HepG2 (cell line): ENCODE data around the gene NOL12. TPM values are rescaled to one million over a fixed set of nuclear protein-coding genes. Genes with fewer than 3 reads are reported as not detected.
A peak's percentile ranks its signal among the peaks of the same experiment; 100 is the strongest.

Experiments
- ATM ChIP-seq: fragments of 450-650 bp; IDR thresholded peaks from 2 replicates; pipeline ENCODE4 v1.7.1; 2017; ENCODE audit warnings: mild to moderate bottlenecking, borderline replicate concordance
- CHD4 ChIP-seq: fragments of 200-600 bp; sonication (generic); IDR thresholded peaks from 2 replicates; pipeline ENCODE4 v1.7.0; 2017; ENCODE audit warnings: mild to moderate bottlenecking, low read length, borderline replicate concordance
- DPF2 ChIP-seq: sonication (generic); formaldehyde crosslinking; IDR thresholded peaks from 2 replicates; pipeline ENCODE4 v1.4.0; 2020; ENCODE audit warnings: mild to moderate bottlenecking, low read depth, missing genetic modification reagents, borderline replicate concordance
- IKZF1 ChIP-seq: fragments of 450-650 bp; IDR thresholded peaks from 2 replicates; pipeline ENCODE4 v1.7.1; 2016
- NFIC ChIP-seq: IDR thresholded peaks from 2 replicates; pipeline ENCODE4 v1.6.1; 2012; ENCODE audit warnings: mild to moderate bottlenecking, low read length, inconsistent platforms
- ZFP36L2 ChIP-seq: sonication (generic); formaldehyde crosslinking; IDR thresholded peaks from 2 replicates; pipeline ENCODE4 v1.4.0; 2020; ENCODE audit warnings: missing genetic modification reagents
- ZKSCAN1 ChIP-seq: fragments of 150-350 bp; IDR thresholded peaks from 2 replicates; pipeline ENCODE4 v1.6.1; 2014; ENCODE audit warnings: low read length
- ZNF460 ChIP-seq: sonication (generic); formaldehyde crosslinking; IDR thresholded peaks from 2 replicates; pipeline ENCODE4 v1.5.1; 2020; ENCODE audit warnings: missing genetic modification reagents, mild to moderate bottlenecking, borderline replicate concordance
- ZNF746 ChIP-seq: sonication (generic); formaldehyde crosslinking; IDR thresholded peaks from 2 replicates; pipeline ENCODE4 v1.8.0; 2022; ENCODE audit warnings: mild to moderate bottlenecking, missing genetic modification reagents
- polyA plus RNA-seq, 8 experiments: library from polyadenylated mRNA; depleted of rRNA in 3 of 8; stranded (reverse) in 7 of 8; unstranded in 1 of 8; fragments of >200 nt; fragmentation: Illumina TruSeq in 4 of 8; extraction: Trizol in 4 of 8; gene quantifications; 2 replicates each; pipeline versions ENCODE4 v1.2.1 to v1.2.3, GENCODE V29; 2011 to 2016; ENCODE audit warnings: low read depth in 4 of 8, missing spikeins in 1 of 8, mixed read lengths in 1 of 8; ENCODE audit not compliant: insufficient read depth in 1 of 8
- total RNA-seq, 5 experiments: library from RNA; depleted of rRNA; stranded (reverse); fragments of >200 nt; fragmentation: Illumina TruSeq; extraction: Trizol; gene quantifications; 2 replicates each; pipeline ENCODE4 v1.2.3, GENCODE V29; 2016; ENCODE audit warnings: low read depth in 1 of 5
- TF ChIP-seq, protein P1 (sequence below): sonication (generic); formaldehyde crosslinking; IDR thresholded peaks from 2 replicates; pipeline ENCODE4 v1.4.0; 2020; ENCODE audit warnings: missing genetic modification reagents
- TF ChIP-seq, protein P2 (sequence below): sonication (generic); formaldehyde crosslinking; IDR thresholded peaks from 2 replicates; pipeline ENCODE4 v1.8.0; 2022; ENCODE audit warnings: mild to moderate bottlenecking, missing genetic modification reagents; ENCODE audit not compliant: insufficient replicate concordance
- TF ChIP-seq, protein P3 (sequence below): sonication (generic); formaldehyde crosslinking; IDR thresholded peaks from one replicate; pipeline ENCODE4 v1.5.1; 2020; ENCODE audit warnings: mild to moderate bottlenecking, missing genetic modification reagents; ENCODE audit errors: not compliant biosample characterization

NOL12 gene
- total and polyA plus RNA-seq, 2 of the 13 experiments (the other 11 are each of a cell fraction or from before 2014, with no cell fraction given): 14.3 to 31.4 TPM

DNA sequence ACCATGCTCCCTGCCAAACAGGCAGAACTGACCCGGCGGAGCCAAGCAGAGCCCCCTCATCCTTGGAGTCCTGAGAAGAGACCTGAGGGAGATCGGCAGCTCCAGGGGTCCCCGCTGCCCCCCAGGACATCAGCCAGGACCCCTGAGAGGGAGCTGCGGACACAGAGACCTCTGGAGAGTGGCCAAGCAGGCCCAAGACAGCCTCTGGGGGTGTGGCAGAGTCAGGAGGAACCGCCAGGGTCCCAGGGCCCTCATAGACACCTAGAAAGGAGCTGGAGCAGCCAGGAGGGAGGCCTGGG is 48.2 kb downstream of the NOL12 start (continued):
- TF ChIP-seq IKZF1 (no peak), ZNF460 (no peak), NFIC (no peak), CHD4 (no peak), ZKSCAN1 (no peak), ZFP36L2 (CRISPR knock-in tag) (no peak), ATM (no peak), DPF2 (CRISPR knock-in tag) (0 out of 2 replicates have a peak, but pooled peaks have one; percentile 3), ZNF746 (CRISPR knock-in tag) (no peak)
- TF ChIP-seq, protein P1, sequence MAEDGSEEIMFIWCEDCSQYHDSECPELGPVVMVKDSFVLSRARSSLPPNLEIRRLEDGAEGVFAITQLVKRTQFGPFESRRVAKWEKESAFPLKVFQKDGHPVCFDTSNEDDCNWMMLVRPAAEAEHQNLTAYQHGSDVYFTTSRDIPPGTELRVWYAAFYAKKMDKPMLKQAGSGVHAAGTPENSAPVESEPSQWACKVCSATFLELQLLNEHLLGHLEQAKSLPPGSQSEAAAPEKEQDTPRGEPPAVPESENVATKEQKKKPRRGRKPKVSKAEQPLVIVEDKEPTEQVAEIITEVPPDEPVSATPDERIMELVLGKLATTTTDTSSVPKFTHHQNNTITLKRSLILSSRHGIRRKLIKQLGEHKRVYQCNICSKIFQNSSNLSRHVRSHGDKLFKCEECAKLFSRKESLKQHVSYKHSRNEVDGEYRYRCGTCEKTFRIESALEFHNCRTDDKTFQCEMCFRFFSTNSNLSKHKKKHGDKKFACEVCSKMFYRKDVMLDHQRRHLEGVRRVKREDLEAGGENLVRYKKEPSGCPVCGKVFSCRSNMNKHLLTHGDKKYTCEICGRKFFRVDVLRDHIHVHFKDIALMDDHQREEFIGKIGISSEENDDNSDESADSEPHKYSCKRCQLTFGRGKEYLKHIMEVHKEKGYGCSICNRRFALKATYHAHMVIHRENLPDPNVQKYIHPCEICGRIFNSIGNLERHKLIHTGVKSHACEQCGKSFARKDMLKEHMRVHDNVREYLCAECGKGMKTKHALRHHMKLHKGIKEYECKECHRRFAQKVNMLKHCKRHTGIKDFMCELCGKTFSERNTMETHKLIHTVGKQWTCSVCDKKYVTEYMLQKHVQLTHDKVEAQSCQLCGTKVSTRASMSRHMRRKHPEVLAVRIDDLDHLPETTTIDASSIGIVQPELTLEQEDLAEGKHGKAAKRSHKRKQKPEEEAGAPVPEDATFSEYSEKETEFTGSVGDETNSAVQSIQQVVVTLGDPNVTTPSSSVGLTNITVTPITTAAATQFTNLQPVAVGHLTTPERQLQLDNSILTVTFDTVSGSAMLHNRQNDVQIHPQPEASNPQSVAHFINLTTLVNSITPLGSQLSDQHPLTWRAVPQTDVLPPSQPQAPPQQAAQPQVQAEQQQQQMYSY (CRISPR knock-in tag): no peak
- TF ChIP-seq, protein P2, sequence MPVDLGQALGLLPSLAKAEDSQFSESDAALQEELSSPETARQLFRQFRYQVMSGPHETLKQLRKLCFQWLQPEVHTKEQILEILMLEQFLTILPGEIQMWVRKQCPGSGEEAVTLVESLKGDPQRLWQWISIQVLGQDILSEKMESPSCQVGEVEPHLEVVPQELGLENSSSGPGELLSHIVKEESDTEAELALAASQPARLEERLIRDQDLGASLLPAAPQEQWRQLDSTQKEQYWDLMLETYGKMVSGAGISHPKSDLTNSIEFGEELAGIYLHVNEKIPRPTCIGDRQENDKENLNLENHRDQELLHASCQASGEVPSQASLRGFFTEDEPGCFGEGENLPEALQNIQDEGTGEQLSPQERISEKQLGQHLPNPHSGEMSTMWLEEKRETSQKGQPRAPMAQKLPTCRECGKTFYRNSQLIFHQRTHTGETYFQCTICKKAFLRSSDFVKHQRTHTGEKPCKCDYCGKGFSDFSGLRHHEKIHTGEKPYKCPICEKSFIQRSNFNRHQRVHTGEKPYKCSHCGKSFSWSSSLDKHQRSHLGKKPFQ (CRISPR knock-in tag): no peak
- TF ChIP-seq, protein P3, sequence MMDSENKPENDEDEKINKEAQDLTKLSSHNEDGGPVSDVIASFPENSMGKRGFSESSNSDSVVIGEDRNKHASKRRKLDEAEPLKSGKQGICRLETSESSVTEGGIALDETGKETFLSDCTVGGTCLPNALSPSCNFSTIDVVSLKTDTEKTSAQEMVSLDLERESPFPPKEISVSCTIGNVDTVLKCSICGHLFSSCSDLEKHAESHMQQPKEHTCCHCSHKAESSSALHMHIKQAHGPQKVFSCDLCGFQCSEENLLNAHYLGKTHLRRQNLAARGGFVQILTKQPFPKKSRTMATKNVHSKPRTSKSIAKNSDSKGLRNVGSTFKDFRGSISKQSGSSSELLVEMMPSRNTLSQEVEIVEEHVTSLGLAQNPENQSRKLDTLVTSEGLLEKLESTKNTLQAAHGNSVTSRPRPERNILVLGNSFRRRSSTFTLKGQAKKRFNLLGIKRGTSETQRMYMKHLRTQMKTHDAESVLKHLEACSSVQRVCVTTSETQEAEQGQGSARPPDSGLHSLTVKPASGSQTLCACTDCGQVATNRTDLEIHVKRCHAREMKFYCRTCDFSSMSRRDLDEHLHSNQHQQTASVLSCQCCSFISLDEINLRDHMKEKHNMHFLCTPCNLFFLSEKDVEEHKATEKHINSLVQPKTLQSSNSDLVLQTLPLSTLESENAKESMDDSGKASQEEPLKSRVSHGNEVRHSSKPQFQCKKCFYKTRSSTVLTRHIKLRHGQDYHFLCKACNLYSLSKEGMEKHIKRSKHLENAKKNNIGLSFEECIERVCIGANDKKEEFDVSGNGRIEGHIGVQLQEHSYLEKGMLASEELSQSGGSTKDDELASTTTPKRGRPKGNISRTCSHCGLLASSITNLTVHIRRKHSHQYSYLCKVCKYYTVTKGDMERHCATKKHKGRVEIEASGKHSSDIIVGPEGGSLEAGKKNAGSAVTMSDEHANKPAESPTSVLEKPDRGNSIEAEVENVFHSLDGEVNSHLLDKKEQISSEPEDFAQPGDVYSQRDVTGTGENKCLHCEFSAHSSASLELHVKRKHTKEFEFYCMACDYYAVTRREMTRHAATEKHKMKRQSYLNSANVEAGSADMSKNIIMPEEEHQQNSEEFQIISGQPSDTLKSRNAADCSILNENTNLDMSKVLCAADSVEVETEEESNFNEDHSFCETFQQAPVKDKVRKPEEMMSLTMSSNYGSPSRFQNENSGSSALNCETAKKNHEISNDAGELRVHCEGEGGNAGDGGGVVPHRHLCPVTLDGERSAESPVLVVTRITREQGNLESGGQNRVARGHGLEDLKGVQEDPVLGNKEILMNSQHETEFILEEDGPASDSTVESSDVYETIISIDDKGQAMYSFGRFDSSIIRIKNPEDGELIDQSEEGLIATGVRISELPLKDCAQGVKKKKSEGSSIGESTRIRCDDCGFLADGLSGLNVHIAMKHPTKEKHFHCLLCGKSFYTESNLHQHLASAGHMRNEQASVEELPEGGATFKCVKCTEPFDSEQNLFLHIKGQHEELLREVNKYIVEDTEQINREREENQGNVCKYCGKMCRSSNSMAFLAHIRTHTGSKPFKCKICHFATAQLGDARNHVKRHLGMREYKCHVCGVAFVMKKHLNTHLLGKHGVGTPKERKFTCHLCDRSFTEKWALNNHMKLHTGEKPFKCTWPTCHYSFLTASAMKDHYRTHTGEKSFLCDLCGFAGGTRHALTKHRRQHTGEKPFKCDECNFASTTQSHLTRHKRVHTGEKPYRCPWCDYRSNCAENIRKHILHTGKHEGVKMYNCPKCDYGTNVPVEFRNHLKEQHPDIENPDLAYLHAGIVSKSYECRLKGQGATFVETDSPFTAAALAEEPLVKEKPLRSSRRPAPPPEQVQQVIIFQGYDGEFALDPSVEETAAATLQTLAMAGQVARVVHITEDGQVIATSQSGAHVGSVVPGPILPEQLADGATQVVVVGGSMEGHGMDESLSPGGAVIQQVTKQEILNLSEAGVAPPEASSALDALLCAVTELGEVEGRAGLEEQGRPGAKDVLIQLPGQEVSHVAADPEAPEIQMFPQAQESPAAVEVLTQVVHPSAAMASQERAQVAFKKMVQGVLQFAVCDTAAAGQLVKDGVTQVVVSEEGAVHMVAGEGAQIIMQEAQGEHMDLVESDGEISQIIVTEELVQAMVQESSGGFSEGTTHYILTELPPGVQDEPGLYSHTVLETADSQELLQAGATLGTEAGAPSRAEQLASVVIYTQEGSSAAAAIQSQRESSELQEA: no peak
